ENCODE data around the gene SIVA1.

Gene SIVA1

DNA sequence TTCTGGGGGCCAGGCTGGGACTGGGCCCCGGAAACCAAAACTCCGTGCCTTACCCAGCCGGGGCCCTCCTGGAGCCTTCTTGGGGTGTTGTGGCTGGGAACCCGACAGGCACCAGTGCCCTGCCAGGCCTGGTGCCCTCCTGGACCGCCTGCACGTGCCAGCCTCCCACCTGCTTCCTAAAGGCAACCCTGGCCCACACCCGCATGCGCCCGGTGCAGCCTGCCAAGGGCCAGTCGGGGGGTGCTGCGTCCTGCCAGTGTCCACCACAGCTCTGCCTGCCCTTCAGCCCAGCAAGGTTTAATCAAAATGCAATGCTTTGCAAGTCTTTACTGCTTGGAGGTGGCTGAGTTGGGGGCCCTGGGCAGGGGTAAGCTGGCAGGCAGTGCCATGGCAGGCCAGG, 34.1 kb upstream of the SIVA1 start:
- H3K27ac ChIP-seq (ENCODE audit: extremely low read depth, low read depth, low read length): no peak overlapping the region
- POLR2A ChIA-PET: no interaction called here

More for the DNA sequence above, 34.1 kb upstream of the SIVA1 start:
- H3K4me1 ChIP-seq (ENCODE audit: control insufficient read depth, insufficient read depth, low read length): no peaks in the 10 kb centered on the region
- H3K36me3 ChIP-seq (ENCODE audit: control insufficient read depth in 2 of 2, insufficient read depth in 1 of 2, low read length in 2 of 2): peaks cover 0 to 27% of the 10 kb centered on the region in 2 experiments; a peak in 1 of 3 replicates
- no peaks in the 10 kb centered on the region for H3K9me3 ChIP-seq (ENCODE audit: control insufficient read depth, insufficient read depth, low read depth, low read length)
- H3K4me3 ChIP-seq (ENCODE audit: low read depth, low read length): no peak overlapping the region
- TF ChIP-seq MYNN (tag by site-specific recombination; IDR thresholded peaks at IDR 0.05; ENCODE audit: borderline replicate concordance): no peak
- no peak for TF ChIP-seq GLI2 (tag by site-specific recombination; IDR thresholded peaks at IDR 0.05; ENCODE audit: borderline replicate concordance, low read depth)
- TF ChIP-seq ZNF10 (tag by site-specific recombination; IDR thresholded peaks at IDR 0.05): no peak
- no peak for TF ChIP-seq ZNF544 (tag by site-specific recombination; IDR thresholded peaks at IDR 0.05)
- TF ChIP-seq ZBTB8A (tag by site-specific recombination; IDR thresholded peaks at IDR 0.05): no peak
- no peak for TF ChIP-seq ZBTB1 (tag by site-specific recombination; IDR thresholded peaks at IDR 0.05)
- no peak for TF ChIP-seq ZNF776 (tag by site-specific recombination; IDR thresholded peaks at IDR 0.05; ENCODE audit: borderline replicate concordance)
- TF ChIP-seq, protein P1, sequence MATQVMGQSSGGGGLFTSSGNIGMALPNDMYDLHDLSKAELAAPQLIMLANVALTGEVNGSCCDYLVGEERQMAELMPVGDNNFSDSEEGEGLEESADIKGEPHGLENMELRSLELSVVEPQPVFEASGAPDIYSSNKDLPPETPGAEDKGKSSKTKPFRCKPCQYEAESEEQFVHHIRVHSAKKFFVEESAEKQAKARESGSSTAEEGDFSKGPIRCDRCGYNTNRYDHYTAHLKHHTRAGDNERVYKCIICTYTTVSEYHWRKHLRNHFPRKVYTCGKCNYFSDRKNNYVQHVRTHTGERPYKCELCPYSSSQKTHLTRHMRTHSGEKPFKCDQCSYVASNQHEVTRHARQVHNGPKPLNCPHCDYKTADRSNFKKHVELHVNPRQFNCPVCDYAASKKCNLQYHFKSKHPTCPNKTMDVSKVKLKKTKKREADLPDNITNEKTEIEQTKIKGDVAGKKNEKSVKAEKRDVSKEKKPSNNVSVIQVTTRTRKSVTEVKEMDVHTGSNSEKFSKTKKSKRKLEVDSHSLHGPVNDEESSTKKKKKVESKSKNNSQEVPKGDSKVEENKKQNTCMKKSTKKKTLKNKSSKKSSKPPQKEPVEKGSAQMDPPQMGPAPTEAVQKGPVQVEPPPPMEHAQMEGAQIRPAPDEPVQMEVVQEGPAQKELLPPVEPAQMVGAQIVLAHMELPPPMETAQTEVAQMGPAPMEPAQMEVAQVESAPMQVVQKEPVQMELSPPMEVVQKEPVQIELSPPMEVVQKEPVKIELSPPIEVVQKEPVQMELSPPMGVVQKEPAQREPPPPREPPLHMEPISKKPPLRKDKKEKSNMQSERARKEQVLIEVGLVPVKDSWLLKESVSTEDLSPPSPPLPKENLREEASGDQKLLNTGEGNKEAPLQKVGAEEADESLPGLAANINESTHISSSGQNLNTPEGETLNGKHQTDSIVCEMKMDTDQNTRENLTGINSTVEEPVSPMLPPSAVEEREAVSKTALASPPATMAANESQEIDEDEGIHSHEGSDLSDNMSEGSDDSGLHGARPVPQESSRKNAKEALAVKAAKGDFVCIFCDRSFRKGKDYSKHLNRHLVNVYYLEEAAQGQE (tag by site-specific recombination; IDR thresholded peaks at IDR 0.05): no peak
- no peak for TF ChIP-seq ZNF24 (tag by site-specific recombination; IDR thresholded peaks at IDR 0.05)
- TF ChIP-seq, protein P2, sequence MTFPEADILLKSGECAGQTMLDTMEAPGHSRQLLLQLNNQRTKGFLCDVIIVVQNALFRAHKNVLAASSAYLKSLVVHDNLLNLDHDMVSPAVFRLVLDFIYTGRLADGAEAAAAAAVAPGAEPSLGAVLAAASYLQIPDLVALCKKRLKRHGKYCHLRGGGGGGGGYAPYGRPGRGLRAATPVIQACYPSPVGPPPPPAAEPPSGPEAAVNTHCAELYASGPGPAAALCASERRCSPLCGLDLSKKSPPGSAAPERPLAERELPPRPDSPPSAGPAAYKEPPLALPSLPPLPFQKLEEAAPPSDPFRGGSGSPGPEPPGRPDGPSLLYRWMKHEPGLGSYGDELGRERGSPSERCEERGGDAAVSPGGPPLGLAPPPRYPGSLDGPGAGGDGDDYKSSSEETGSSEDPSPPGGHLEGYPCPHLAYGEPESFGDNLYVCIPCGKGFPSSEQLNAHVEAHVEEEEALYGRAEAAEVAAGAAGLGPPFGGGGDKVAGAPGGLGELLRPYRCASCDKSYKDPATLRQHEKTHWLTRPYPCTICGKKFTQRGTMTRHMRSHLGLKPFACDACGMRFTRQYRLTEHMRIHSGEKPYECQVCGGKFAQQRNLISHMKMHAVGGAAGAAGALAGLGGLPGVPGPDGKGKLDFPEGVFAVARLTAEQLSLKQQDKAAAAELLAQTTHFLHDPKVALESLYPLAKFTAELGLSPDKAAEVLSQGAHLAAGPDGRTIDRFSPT (tag by site-specific recombination; IDR thresholded peaks at IDR 0.05): no peak
- TF ChIP-seq, protein P3, sequence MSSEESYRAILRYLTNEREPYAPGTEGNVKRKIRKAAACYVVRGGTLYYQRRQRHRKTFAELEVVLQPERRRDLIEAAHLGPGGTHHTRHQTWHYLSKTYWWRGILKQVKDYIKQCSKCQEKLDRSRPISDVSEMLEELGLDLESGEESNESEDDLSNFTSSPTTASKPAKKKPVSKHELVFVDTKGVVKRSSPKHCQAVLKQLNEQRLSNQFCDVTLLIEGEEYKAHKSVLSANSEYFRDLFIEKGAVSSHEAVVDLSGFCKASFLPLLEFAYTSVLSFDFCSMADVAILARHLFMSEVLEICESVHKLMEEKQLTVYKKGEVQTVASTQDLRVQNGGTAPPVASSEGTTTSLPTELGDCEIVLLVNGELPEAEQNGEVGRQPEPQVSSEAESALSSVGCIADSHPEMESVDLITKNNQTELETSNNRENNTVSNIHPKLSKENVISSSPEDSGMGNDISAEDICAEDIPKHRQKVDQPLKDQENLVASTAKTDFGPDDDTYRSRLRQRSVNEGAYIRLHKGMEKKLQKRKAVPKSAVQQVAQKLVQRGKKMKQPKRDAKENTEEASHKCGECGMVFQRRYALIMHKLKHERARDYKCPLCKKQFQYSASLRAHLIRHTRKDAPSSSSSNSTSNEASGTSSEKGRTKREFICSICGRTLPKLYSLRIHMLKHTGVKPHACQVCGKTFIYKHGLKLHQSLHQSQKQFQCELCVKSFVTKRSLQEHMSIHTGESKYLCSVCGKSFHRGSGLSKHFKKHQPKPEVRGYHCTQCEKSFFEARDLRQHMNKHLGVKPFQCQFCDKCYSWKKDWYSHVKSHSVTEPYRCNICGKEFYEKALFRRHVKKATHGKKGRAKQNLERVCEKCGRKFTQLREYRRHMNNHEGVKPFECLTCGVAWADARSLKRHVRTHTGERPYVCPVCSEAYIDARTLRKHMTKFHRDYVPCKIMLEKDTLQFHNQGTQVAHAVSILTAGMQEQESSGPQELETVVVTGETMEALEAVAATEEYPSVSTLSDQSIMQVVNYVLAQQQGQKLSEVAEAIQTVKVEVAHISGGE (tag by site-specific recombination; conservative IDR thresholded peaks at IDR 0.05; ENCODE audit: low read depth): no peak
- no peak for TF ChIP-seq HOXC10 (CRISPR knock-in tag; IDR thresholded peaks at IDR 0.05)
- no peak for TF ChIP-seq ZNF239 (tag by site-specific recombination; IDR thresholded peaks at IDR 0.05)
- TF ChIP-seq, protein P4, sequence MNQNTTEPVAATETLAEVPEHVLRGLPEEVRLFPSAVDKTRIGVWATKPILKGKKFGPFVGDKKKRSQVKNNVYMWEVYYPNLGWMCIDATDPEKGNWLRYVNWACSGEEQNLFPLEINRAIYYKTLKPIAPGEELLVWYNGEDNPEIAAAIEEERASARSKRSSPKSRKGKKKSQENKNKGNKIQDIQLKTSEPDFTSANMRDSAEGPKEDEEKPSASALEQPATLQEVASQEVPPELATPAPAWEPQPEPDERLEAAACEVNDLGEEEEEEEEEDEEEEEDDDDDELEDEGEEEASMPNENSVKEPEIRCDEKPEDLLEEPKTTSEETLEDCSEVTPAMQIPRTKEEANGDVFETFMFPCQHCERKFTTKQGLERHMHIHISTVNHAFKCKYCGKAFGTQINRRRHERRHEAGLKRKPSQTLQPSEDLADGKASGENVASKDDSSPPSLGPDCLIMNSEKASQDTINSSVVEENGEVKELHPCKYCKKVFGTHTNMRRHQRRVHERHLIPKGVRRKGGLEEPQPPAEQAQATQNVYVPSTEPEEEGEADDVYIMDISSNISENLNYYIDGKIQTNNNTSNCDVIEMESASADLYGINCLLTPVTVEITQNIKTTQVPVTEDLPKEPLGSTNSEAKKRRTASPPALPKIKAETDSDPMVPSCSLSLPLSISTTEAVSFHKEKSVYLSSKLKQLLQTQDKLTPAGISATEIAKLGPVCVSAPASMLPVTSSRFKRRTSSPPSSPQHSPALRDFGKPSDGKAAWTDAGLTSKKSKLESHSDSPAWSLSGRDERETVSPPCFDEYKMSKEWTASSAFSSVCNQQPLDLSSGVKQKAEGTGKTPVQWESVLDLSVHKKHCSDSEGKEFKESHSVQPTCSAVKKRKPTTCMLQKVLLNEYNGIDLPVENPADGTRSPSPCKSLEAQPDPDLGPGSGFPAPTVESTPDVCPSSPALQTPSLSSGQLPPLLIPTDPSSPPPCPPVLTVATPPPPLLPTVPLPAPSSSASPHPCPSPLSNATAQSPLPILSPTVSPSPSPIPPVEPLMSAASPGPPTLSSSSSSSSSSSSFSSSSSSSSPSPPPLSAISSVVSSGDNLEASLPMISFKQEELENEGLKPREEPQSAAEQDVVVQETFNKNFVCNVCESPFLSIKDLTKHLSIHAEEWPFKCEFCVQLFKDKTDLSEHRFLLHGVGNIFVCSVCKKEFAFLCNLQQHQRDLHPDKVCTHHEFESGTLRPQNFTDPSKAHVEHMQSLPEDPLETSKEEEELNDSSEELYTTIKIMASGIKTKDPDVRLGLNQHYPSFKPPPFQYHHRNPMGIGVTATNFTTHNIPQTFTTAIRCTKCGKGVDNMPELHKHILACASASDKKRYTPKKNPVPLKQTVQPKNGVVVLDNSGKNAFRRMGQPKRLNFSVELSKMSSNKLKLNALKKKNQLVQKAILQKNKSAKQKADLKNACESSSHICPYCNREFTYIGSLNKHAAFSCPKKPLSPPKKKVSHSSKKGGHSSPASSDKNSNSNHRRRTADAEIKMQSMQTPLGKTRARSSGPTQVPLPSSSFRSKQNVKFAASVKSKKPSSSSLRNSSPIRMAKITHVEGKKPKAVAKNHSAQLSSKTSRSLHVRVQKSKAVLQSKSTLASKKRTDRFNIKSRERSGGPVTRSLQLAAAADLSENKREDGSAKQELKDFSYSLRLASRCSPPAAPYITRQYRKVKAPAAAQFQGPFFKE (tag by site-specific recombination; IDR thresholded peaks at IDR 0.05; ENCODE audit: borderline replicate concordance): no peak
- no peak for TF ChIP-seq ZNF777 (tag by site-specific recombination; IDR thresholded peaks at IDR 0.05; ENCODE audit: borderline replicate concordance)
- TF ChIP-seq ZNF664 (tag by site-specific recombination; IDR thresholded peaks at IDR 0.05): no peak
- CTCF ChIA-PET: no interaction called here
